IMR-90 (cell line): ENCODE data around the gene SLC66A2.

Experiments
- POLR2A ChIP-seq: IDR thresholded peaks from 2 replicates; pipeline ENCODE4 v1.6.1; 2012; ENCODE audit warnings: mild to moderate bottlenecking, low read depth, low read length
- TF ChIP-seq, protein P1 (sequence below): conservative IDR thresholded peaks from 2 replicates; pipeline ENCODE4 v1.5.1; 2012; ENCODE audit warnings: mild to moderate bottlenecking, low read depth, low read length, improper control_type of control experiment

DNA sequence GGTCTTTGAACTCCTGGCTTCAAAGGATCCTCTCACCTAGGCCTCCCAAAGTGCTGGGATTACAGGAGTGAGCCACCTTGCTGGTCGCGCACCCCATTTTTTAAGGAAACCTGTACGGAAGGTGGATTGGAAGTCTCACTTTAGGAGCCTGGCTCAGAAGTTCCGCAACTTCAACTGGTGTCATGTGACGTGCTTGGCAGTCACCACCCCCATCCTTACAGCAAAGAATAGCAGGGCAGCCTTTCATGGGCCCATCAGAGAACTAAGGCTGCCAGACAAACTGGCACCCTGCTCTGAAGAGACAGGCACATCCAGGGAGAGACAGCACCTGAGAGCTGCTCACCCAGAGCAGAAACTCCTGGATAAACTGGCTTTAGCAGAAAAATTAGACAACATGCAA, 3.3 kb upstream of the SLC66A2 start:
- TF ChIP-seq, protein P1, sequence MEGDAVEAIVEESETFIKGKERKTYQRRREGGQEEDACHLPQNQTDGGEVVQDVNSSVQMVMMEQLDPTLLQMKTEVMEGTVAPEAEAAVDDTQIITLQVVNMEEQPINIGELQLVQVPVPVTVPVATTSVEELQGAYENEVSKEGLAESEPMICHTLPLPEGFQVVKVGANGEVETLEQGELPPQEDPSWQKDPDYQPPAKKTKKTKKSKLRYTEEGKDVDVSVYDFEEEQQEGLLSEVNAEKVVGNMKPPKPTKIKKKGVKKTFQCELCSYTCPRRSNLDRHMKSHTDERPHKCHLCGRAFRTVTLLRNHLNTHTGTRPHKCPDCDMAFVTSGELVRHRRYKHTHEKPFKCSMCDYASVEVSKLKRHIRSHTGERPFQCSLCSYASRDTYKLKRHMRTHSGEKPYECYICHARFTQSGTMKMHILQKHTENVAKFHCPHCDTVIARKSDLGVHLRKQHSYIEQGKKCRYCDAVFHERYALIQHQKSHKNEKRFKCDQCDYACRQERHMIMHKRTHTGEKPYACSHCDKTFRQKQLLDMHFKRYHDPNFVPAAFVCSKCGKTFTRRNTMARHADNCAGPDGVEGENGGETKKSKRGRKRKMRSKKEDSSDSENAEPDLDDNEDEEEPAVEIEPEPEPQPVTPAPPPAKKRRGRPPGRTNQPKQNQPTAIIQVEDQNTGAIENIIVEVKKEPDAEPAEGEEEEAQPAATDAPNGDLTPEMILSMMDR, result no peak
- no peak for TF ChIP-seq POLR2A
